Heart left ventricle (tissue), 16 donors: Measurements from ENCODE around the gene ARHGAP15. TPM values are rescaled to one million over a fixed set of nuclear protein-coding genes. Genes with fewer than 3 reads are reported as not detected.

Source experiments
- ATAC-seq, 4 donors: fragments of 200-7000 bp; cut with Tn5 transposase; one replicate each; pipeline ENCODE4 v1.9.1; 2020 to 2022; ENCODE audit warnings: moderate library complexity in 4 of 4, mild to moderate bottlenecking in 3 of 4, moderate number of reproducible peaks in 1 of 4
- DNase-seq, 5 donors: peaks; one replicate each; pipeline ENCODE4 v3.0.0-alpha.2; 2020
- H3K27ac ChIP-seq, 12 donors: fragments of 200-600 bp; sonication (generic) in 4 of 12; one replicate each; pipeline versions ENCODE4 v1.5.0 to v1.8.0; 2016 to 2022; ENCODE audit warnings: mild to moderate bottlenecking in 2 of 12
- H3K27me3 ChIP-seq, 9 donors: fragments of 200-600 bp; sonication (generic) in 2 of 9; one replicate each; pipeline versions ENCODE4 v1.5.1 to v1.8.0; 2016 to 2022; ENCODE audit warnings: mild to moderate bottlenecking in 3 of 9
- H3K36me3 ChIP-seq, 9 donors: fragments of 200-600 bp; sonication (generic) in 2 of 9; one replicate each; pipeline versions ENCODE4 v1.5.0 to v1.8.0; 2018 to 2022; ENCODE audit warnings: mild to moderate bottlenecking in 2 of 9
- H3K4me1 ChIP-seq, 12 donors: fragments of 200-600 bp; sonication (generic) in 4 of 12; one replicate each; pipeline versions ENCODE4 v1.5.0 to v1.8.0; 2016 to 2022; ENCODE audit warnings: mild to moderate bottlenecking in 3 of 12
- H3K4me3 ChIP-seq, 12 donors: fragments of 200-600 bp; sonication (generic) in 4 of 12; one replicate each; pipeline versions ENCODE4 v1.5.0 to v1.8.0; 2017 to 2022; ENCODE audit warnings: mild to moderate bottlenecking in 9 of 12, moderate library complexity in 4 of 12
- H3K9me3 ChIP-seq, 12 donors: fragments of 200-600 bp; sonication (generic) in 4 of 12; one replicate each; pipeline versions ENCODE4 v1.5.0 to v1.8.0; 2016 to 2022; ENCODE audit warnings: mild to moderate bottlenecking in 1 of 12
- POLR2A ChIP-seq, 2 donors: fragments of 450-650 bp; IDR thresholded peaks; one replicate each; pipeline ENCODE4 v1.6.1; 2017; ENCODE audit warnings: antibody characterized with exemption in 2 of 2, mild to moderate bottlenecking in 2 of 2, moderate library complexity in 2 of 2
- WGBS, 4 donors: extraction: QIAGEN DNeasy Blood & Tissue Kit in 2 of 4; methylation state at CpG; one replicate each; pipeline versions ENCODE4 v1.1.5 to v1.1.7; 2013 to 2018; 5-methylcytosine and 5-hydroxymethylcytosine counted together
- intact Hi-C, 10 donors: fragments of 100-400 bp; cut with DNase I; formaldehyde crosslinking; loops; one replicate each; pipeline versions ENCODE4 v1.11.1 to v1.14.2; 2022
- polyA plus RNA-seq, 2 donors: library from polyadenylated mRNA; stranded (reverse); fragments of 200-250 nt; gene quantifications; one replicate each; pipeline ENCODE4 v1.2.3, GENCODE V29; 2013
- total RNA-seq, 9 donors: library from RNA; depleted of rRNA in 2 of 9; stranded (reverse); fragments of >200 nt in 2 of 9; fragmentation: NEBNext Ultra II Directional in 3 of 9; extraction: Animal tissue kit (Norgen Biotek cat#: 25700) in 3 of 9; gene quantifications; one replicate each; pipeline versions ENCODE4 v1.1.0 to v1.2.4, GENCODE V29; 2016 to 2023
- TF ChIP-seq, protein P1 (sequence below), 12 donors: fragments of 200-600 bp; sonication (generic) in 4 of 12; IDR thresholded peaks; one replicate each; pipeline versions ENCODE4 v1.5.0 to v1.8.0; 2018 to 2022; ENCODE audit warnings: antibody characterized with exemption in 12 of 12, mild to moderate bottlenecking in 5 of 12
- donor health status: ischemic (EF 13 %, LVEDD 7.1; RV severe dilation, severe dysfunction).
- donor health status: healthy with polysubstance abuse.
- donor health status: DM: no; HTN: yes; CAD: no.
- donor health status: DM: no; HTN: no; CAD: no.
- donor health status: ischemic (EF 25% LVEDD 6.9; RV normal size, moderate dysfunction).
- donor health status: ischemic (EF 25% LVEDD 5.7; RV mildly dilated, moderate dysfunction).
- donor health status: healthy.
- donor health status: DM: yes; HTN: yes; CAD: no.
- donor health status: ischemic (EF 35%, LVEDD 5.7; RV mildly dilated, moderate dysfunction).
- donor health status: nonischemic (EF 11% LVEDD 7.7; RV severe dilation, severe dysfunction).
- donor health status: DM: yes; HTN: yes; CAD: no.
- donor health status: PGD.
- donor health status: ischemic (EF 29% LVEDD 5.4; RV normal size, mild dysfunction).
- donor health status: nonischemic (EF 23%, LVEDD 6.1; RV moderate dilation, normal function).

Gene ARHGAP15
- total and polyA plus RNA-seq, 11 donors: 1.3 to 8.7 (median 3.3) TPM

- peaks cover 0 to 5% (median 0%) of the 10 kb centered on the region in 9 donors for H3K36me3 ChIP-seq
- H3K4me3 ChIP-seq: no peak overlapping the region
- no peak for DNase-seq
- intact Hi-C loops: loop anchor here in 1 of 10 donors (10.0 kb wide), 1 partner anchor 182 kb away; no protein-coding TSS in a partner anchor
- H3K9me3 ChIP-seq: peaks cover 0 to 11% (median 0%) of the 10 kb centered on the region in 12 donors
- TF ChIP-seq, protein P1, sequence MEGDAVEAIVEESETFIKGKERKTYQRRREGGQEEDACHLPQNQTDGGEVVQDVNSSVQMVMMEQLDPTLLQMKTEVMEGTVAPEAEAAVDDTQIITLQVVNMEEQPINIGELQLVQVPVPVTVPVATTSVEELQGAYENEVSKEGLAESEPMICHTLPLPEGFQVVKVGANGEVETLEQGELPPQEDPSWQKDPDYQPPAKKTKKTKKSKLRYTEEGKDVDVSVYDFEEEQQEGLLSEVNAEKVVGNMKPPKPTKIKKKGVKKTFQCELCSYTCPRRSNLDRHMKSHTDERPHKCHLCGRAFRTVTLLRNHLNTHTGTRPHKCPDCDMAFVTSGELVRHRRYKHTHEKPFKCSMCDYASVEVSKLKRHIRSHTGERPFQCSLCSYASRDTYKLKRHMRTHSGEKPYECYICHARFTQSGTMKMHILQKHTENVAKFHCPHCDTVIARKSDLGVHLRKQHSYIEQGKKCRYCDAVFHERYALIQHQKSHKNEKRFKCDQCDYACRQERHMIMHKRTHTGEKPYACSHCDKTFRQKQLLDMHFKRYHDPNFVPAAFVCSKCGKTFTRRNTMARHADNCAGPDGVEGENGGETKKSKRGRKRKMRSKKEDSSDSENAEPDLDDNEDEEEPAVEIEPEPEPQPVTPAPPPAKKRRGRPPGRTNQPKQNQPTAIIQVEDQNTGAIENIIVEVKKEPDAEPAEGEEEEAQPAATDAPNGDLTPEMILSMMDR (IDR thresholded peaks at IDR 0.05): no peak
- no peak for TF ChIP-seq POLR2A (IDR thresholded peaks at IDR 0.05)
- no peak for ATAC-seq
- H3K27ac ChIP-seq: no peak overlapping the region
- 89 to 92% (median 90%) methylated on average over 3 of the region's 3 CpGs for WGBS, 4 donors
- H3K4me1 ChIP-seq: peaks cover 0 to 11% (median 0%) of the 10 kb centered on the region in 12 donors
- no peaks in the 10 kb centered on the region for H3K27me3 ChIP-seq
These were observed 577.1 kb downstream of the ARHGAP15 start for GRCh38 chr2:143706354-143706753.

GRCh38 chr2:143708682-143709081 is 579.5 kb downstream of the ARHGAP15 start:
- peaks cover 0 to 5% (median 0%) of the 10 kb centered on the region in 9 donors for H3K36me3 ChIP-seq
- H3K4me1 ChIP-seq: peaks cover 0 to 11% (median 0%) of the 10 kb centered on the region in 12 donors
- peak overlapping the region in 2 of 12 donors; percentile 37 to 66 for H3K27ac ChIP-seq
- ATAC-seq: no peak
- H3K9me3 ChIP-seq: peaks cover 0 to 12% (median 0%) of the 10 kb centered on the region in 12 donors
- no peak for DNase-seq
- intact Hi-C loops: loop anchor here in 1 of 10 donors (10.0 kb wide), 1 partner anchor 184 kb away; no protein-coding TSS in a partner anchor
- TF ChIP-seq, protein P1 (IDR thresholded peaks at IDR 0.05): no peak
- TF ChIP-seq POLR2A (IDR thresholded peaks at IDR 0.05): no peak
- H3K27me3 ChIP-seq: no peaks in the 10 kb centered on the region
- H3K4me3 ChIP-seq: no peak overlapping the region

GRCh38 chr2:143710196-143710595 is 581.0 kb downstream of the ARHGAP15 start:
- ATAC-seq: no peak
- no peak for DNase-seq
- H3K9me3 ChIP-seq: peaks cover 0 to 12% (median 0%) of the 10 kb centered on the region in 12 donors
- 82 to 92% (median 89%) methylated on average over 4 of the region's 4 CpGs for WGBS, 4 donors
- H3K4me3 ChIP-seq: no peak overlapping the region
- peaks cover 0 to 5% (median 0%) of the 10 kb centered on the region in 9 donors for H3K36me3 ChIP-seq
- H3K27ac ChIP-seq: no peak overlapping the region
- peaks cover 0 to 6% (median 0%) of the 10 kb centered on the region in 12 donors for H3K4me1 ChIP-seq
- intact Hi-C loops: loop anchor here in 1 of 10 donors (10.0 kb wide), 1 partner anchor 275 kb away; no protein-coding TSS in a partner anchor
- TF ChIP-seq, protein P1 (IDR thresholded peaks at IDR 0.05): no peak
- no peak for TF ChIP-seq POLR2A (IDR thresholded peaks at IDR 0.05)
- H3K27me3 ChIP-seq: no peaks in the 10 kb centered on the region

GRCh38 chr2:143710879-143711278 is 581.7 kb downstream of the ARHGAP15 start:
- intact Hi-C loops: loop anchor here in 1 of 10 donors (10.0 kb wide), 1 partner anchor 276 kb away; no protein-coding TSS in a partner anchor
- Histone ChIP-seq H3K9me3 (peaks cover 0 to 12% (median 0%) of the 10 kb centered on the region in 12 donors), H3K4me3 (no peak overlapping the region), H3K27me3 (no peaks in the 10 kb centered on the region), H3K36me3 (peaks cover 0 to under 1% (median 0%) of the 10 kb centered on the region in 9 donors), H3K27ac (no peak overlapping the region), H3K4me1 (peaks cover 0 to 6% (median 0%) of the 10 kb centered on the region in 12 donors)
- WGBS, 4 donors: 93 to 99% (median 95%) methylated on average over 2 of the region's 2 CpGs
- ATAC-seq: no peak
- DNase-seq: no peak
- TF ChIP-seq POLR2A (IDR thresholded peaks at IDR 0.05): no peak
- TF ChIP-seq, protein P1 (IDR thresholded peaks at IDR 0.05): no peak
